ENCODE results near the gene PPP1R12B. TPM values are rescaled to one million over a fixed set of nuclear protein-coding genes. Genes with fewer than 3 reads are reported as not detected.

Gene PPP1R12B
- polyA plus RNA-seq, 2 donors: 7.5 to 14.7 TPM

- 71 to 73% methylated on average over 2 of the region's 2 CpGs for WGBS, 2 donors
- Histone ChIP-seq H3K4me1 (ENCODE audit: control insufficient read depth in 2 of 2, insufficient read depth in 2 of 2, low read length in 1 of 2) (peaks cover 0 to 3% of the 10 kb centered on the region in 2 donors), H3K4me3 (ENCODE audit: low read depth in 1 of 2, low read length in 2 of 2) (no peak overlapping the region), H3K9me3 (ENCODE audit: control insufficient read depth in 2 of 2, insufficient read depth in 1 of 2, low read depth in 1 of 2, low read length in 1 of 2) (no peaks in the 10 kb centered on the region), H3K27me3 (ENCODE audit: control insufficient read depth in 1 of 2, insufficient read depth in 2 of 2, low read length in 2 of 2) (no peaks in the 10 kb centered on the region), H3K36me3 (ENCODE audit: control insufficient read depth in 2 of 2, insufficient read depth in 2 of 2, low read length in 1 of 2) (peaks cover 0 to 9% of the 10 kb centered on the region in 2 donors), H3K27ac (ENCODE audit: low read depth in 2 of 2, low read length in 1 of 2) (no peak overlapping the region)
Measured at GRCh38 chr1:202568410-202568809, 219.9 kb downstream of the PPP1R12B start.

GRCh38 chr1:202568826-202569225, 220.3 kb downstream of the PPP1R12B start:
- Histone ChIP-seq H3K36me3 (ENCODE audit: control insufficient read depth in 2 of 2, insufficient read depth in 2 of 2, low read length in 1 of 2) (peaks cover 0 to 9% of the 10 kb centered on the region in 2 donors), H3K4me1 (ENCODE audit: control insufficient read depth in 2 of 2, insufficient read depth in 2 of 2, low read length in 1 of 2) (peaks cover 0 to 3% of the 10 kb centered on the region in 2 donors), H3K27me3 (ENCODE audit: control insufficient read depth in 1 of 2, insufficient read depth in 2 of 2, low read length in 2 of 2) (no peaks in the 10 kb centered on the region), H3K27ac (ENCODE audit: low read depth in 2 of 2, low read length in 1 of 2) (peak overlapping the region in 1 of 2 donors; percentile 6), H3K9me3 (ENCODE audit: control insufficient read depth in 2 of 2, insufficient read depth in 1 of 2, low read depth in 1 of 2, low read length in 1 of 2) (no peaks in the 10 kb centered on the region), H3K4me3 (ENCODE audit: low read depth in 1 of 2, low read length in 2 of 2) (no peak overlapping the region)
- WGBS, 2 donors: 72% methylated on average over 4 of the region's 4 CpGs

GRCh38 chr1:202569393-202570322, 221.2 kb downstream of the PPP1R12B start:
- no peaks in the 10 kb centered on the region for H3K9me3 ChIP-seq (ENCODE audit: control insufficient read depth in 2 of 2, insufficient read depth in 1 of 2, low read depth in 1 of 2, low read length in 1 of 2)
- H3K4me1 ChIP-seq (ENCODE audit: control insufficient read depth in 2 of 2, insufficient read depth in 2 of 2, low read length in 1 of 2): peaks cover 0 to 3% of the 10 kb centered on the region in 2 donors
- no peaks in the 10 kb centered on the region for H3K27me3 ChIP-seq (ENCODE audit: control insufficient read depth in 1 of 2, insufficient read depth in 2 of 2, low read length in 2 of 2)
- H3K36me3 ChIP-seq (ENCODE audit: control insufficient read depth in 2 of 2, insufficient read depth in 2 of 2, low read length in 1 of 2): peaks cover 0 to 7% of the 10 kb centered on the region in 2 donors
- no peak overlapping the region for H3K4me3 ChIP-seq (ENCODE audit: low read depth in 1 of 2, low read length in 2 of 2)
- peak overlapping the region in 1 of 2 donors; percentile 2 for H3K27ac ChIP-seq (ENCODE audit: low read depth in 2 of 2, low read length in 1 of 2)

DNA sequence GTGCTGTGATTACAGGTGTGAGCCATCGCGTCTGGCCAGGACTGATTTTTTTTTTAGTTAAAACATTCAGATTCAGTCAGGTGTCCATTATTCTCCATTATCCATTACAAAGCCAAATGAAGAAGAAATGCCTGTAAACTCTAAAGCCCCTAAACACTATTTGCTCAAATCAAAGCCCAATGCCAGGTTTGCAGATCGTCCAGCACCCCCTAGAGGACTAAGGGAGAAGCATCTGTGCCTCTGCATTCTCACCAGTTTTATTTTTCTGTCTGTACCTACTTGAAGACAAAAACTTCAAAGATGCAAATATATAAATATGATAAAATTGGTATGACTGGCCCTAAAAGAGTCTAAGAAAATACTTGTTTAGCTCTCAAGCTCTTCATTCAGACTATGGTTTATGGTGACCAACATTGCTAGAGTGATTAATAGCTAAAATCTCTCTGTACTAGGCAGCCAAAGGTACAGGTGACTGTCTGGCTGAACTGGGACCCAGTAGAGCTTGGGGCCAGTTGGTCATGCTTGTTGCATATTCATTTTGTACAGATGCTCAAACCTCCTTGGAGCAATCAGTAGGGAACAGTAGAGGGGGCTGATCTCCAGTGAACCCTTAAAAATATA, 223.3 kb downstream of the PPP1R12B start:
- 67 to 68% methylated on average over 3 of the region's 3 CpGs for WGBS, 2 donors
- H3K4me1 ChIP-seq (ENCODE audit: control insufficient read depth in 2 of 2, insufficient read depth in 2 of 2, low read length in 1 of 2): peaks cover 0 to 3% of the 10 kb centered on the region in 2 donors
- no peaks in the 10 kb centered on the region for H3K27me3 ChIP-seq (ENCODE audit: control insufficient read depth in 1 of 2, insufficient read depth in 2 of 2, low read length in 2 of 2)
- H3K27ac ChIP-seq (ENCODE audit: low read depth in 2 of 2, low read length in 1 of 2): no peak overlapping the region
- H3K36me3 ChIP-seq (ENCODE audit: control insufficient read depth in 2 of 2, insufficient read depth in 2 of 2, low read length in 1 of 2): peaks cover 0 to 7% of the 10 kb centered on the region in 2 donors
- H3K9me3 ChIP-seq (ENCODE audit: control insufficient read depth in 2 of 2, insufficient read depth in 1 of 2, low read depth in 1 of 2, low read length in 1 of 2): no peaks in the 10 kb centered on the region
- no peak overlapping the region for H3K4me3 ChIP-seq (ENCODE audit: low read depth in 1 of 2, low read length in 2 of 2)

DNA sequence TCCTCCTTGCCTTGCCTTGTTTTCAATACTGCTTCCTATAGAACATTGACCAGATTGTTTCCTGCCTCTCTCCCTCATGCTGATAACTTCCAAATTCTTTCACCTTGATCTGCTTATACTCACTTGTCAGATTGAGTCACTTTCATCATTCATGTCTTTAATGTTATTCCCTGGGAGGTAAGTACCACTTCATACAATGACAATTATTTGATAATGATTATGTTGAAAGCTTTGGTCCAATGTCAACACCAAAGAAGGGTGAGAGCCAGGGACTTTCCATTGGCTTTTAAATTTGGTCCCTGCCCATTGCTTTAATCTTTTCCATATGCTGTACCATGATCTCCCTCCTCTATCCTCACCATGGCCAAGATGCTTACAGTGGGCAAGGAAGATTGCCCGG, 224.4 kb downstream of the PPP1R12B start:
- Histone ChIP-seq H3K4me3 (ENCODE audit: low read depth in 1 of 2, low read length in 2 of 2) (no peak overlapping the region), H3K36me3 (ENCODE audit: control insufficient read depth in 2 of 2, insufficient read depth in 2 of 2, low read length in 1 of 2) (peaks cover 0 to 7% of the 10 kb centered on the region in 2 donors), H3K4me1 (ENCODE audit: control insufficient read depth in 2 of 2, insufficient read depth in 2 of 2, low read length in 1 of 2) (peaks cover 0 to 3% of the 10 kb centered on the region in 2 donors), H3K27me3 (ENCODE audit: control insufficient read depth in 1 of 2, insufficient read depth in 2 of 2, low read length in 2 of 2) (no peaks in the 10 kb centered on the region), H3K9me3 (ENCODE audit: control insufficient read depth in 2 of 2, insufficient read depth in 1 of 2, low read depth in 1 of 2, low read length in 1 of 2) (no peaks in the 10 kb centered on the region), H3K27ac (ENCODE audit: low read depth in 2 of 2, low read length in 1 of 2) (peak overlapping the region in 1 of 2 donors; percentile 15)
- 43 to 50% methylated on average over 1 of the region's 1 CpG for WGBS, 2 donors

DNA sequence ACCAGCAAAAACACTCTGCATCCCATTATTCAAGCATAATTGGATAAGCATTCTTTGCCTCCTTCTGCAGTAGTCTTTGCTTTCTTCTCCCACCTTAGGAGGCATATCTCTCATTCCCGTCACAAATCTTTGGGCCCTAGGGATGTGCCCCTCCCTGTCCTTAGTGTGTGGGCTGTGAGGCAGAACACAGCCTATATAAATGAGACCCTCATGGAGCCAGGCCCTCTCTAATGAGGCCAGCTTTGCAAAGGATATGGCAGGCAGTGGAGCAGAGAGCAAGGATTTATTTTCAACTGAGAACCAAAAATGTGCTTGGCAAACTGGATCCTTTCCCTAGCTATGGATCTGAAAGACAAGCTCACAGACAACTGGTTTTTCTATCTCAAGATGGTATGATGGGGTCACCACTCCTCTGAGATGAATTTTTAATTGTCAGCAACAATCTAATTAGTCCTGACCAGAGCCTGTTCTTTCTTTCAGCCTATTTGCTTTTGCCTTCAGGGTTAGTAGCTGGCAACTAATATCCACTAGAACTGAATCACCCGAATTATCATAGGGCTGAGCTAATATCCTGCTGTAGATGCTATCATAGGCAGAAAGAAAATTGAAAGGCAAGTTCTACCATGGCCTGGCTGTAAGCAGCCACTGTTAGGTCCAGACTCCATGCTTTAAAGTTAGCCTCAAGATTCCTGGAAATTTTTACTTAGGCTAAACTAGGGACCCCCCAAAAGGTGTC, 227.6 kb downstream of the PPP1R12B start:
- Histone ChIP-seq H3K27me3 (ENCODE audit: control insufficient read depth in 1 of 2, insufficient read depth in 2 of 2, low read length in 2 of 2) (no peaks in the 10 kb centered on the region), H3K27ac (ENCODE audit: low read depth in 2 of 2, low read length in 1 of 2) (peak overlapping the region in 1 of 2 donors; percentile 67), H3K4me3 (ENCODE audit: low read depth in 1 of 2, low read length in 2 of 2) (no peak overlapping the region), H3K4me1 (ENCODE audit: control insufficient read depth in 2 of 2, insufficient read depth in 2 of 2, low read length in 1 of 2) (no peaks in the 10 kb centered on the region), H3K36me3 (ENCODE audit: control insufficient read depth in 2 of 2, insufficient read depth in 2 of 2, low read length in 1 of 2) (peaks cover 1 to 7% of the 10 kb centered on the region in 2 donors), H3K9me3 (ENCODE audit: control insufficient read depth in 2 of 2, insufficient read depth in 1 of 2, low read depth in 1 of 2, low read length in 1 of 2) (no peaks in the 10 kb centered on the region)
- WGBS, 2 donors: 50 to 52% methylated on average over 2 of the region's 2 CpGs

DNA sequence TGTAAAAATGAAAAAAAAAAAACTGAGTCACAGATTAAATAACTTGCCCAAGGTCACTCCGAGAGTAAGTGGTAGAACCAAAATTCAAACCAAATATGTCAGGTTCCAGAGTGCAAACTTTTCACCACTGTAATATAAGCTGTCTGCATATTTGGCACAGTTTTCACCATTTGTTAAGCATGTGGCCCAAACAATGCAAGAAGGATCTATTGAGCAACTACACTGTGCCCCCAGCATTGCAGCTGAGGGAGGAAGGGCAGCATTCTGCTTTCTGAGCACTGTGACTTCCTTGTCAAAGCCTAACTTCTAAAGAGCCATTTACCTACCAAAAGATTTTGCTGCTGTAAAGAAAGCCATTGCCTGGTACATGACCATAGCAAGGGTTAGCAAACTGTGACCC, 228.3 kb downstream of the PPP1R12B start:
- H3K4me1 ChIP-seq (ENCODE audit: control insufficient read depth in 2 of 2, insufficient read depth in 2 of 2, low read length in 1 of 2): no peaks in the 10 kb centered on the region
- peaks cover 1 to 7% of the 10 kb centered on the region in 2 donors for H3K36me3 ChIP-seq (ENCODE audit: control insufficient read depth in 2 of 2, insufficient read depth in 2 of 2, low read length in 1 of 2)
- H3K27ac ChIP-seq (ENCODE audit: low read depth in 2 of 2, low read length in 1 of 2): peak overlapping the region in 1 of 2 donors; percentile 63

GRCh38 chr1:202577381-202577780, 228.9 kb downstream of the PPP1R12B start:
- WGBS, 2 donors: 21 to 53% methylated on average over 2 of the region's 2 CpGs
- H3K36me3 ChIP-seq (ENCODE audit: control insufficient read depth in 2 of 2, insufficient read depth in 2 of 2, low read length in 1 of 2): peaks cover 1 to 6% of the 10 kb centered on the region in 2 donors

More for the DNA sequence above, 228.3 kb downstream of the PPP1R12B start:
- Histone ChIP-seq H3K9me3 (ENCODE audit: control insufficient read depth in 2 of 2, insufficient read depth in 1 of 2, low read depth in 1 of 2, low read length in 1 of 2) (no peaks in the 10 kb centered on the region), H3K27me3 (ENCODE audit: control insufficient read depth in 1 of 2, insufficient read depth in 2 of 2, low read length in 2 of 2) (no peaks in the 10 kb centered on the region), H3K4me3 (ENCODE audit: low read depth in 1 of 2, low read length in 2 of 2) (no peak overlapping the region)
- WGBS, 2 donors: 42 to 55% methylated on average over 1 of the region's 1 CpG

GRCh38 chr1:202578001-202578504, 229.6 kb downstream of the PPP1R12B start:
- no peaks in the 10 kb centered on the region for H3K27me3 ChIP-seq (ENCODE audit: control insufficient read depth in 1 of 2, insufficient read depth in 2 of 2, low read length in 2 of 2)
- WGBS, 2 donors: 21 to 58% methylated on average over 4 of the region's 4 CpGs
- peak overlapping the region; percentile 60 to 65 for H3K27ac ChIP-seq (ENCODE audit: low read depth in 2 of 2, low read length in 1 of 2)
- H3K36me3 ChIP-seq (ENCODE audit: control insufficient read depth in 2 of 2, insufficient read depth in 2 of 2, low read length in 1 of 2): peaks cover 1% of the 10 kb centered on the region in 2 donors
- no peaks in the 10 kb centered on the region for H3K4me1 ChIP-seq (ENCODE audit: control insufficient read depth in 2 of 2, insufficient read depth in 2 of 2, low read length in 1 of 2)
- H3K4me3 ChIP-seq (ENCODE audit: low read depth in 1 of 2, low read length in 2 of 2): no peak overlapping the region
- H3K9me3 ChIP-seq (ENCODE audit: control insufficient read depth in 2 of 2, insufficient read depth in 1 of 2, low read depth in 1 of 2, low read length in 1 of 2): no peaks in the 10 kb centered on the region

More at GRCh38 chr1:202577381-202577780, 228.9 kb downstream of the PPP1R12B start:
- no peaks in the 10 kb centered on the region for H3K27me3 ChIP-seq (ENCODE audit: control insufficient read depth in 1 of 2, insufficient read depth in 2 of 2, low read length in 2 of 2)
- H3K27ac ChIP-seq (ENCODE audit: low read depth in 2 of 2, low read length in 1 of 2): peak overlapping the region; percentile 63 to 77
- no peaks in the 10 kb centered on the region for H3K9me3 ChIP-seq (ENCODE audit: control insufficient read depth in 2 of 2, insufficient read depth in 1 of 2, low read depth in 1 of 2, low read length in 1 of 2)
- H3K4me1 ChIP-seq (ENCODE audit: control insufficient read depth in 2 of 2, insufficient read depth in 2 of 2, low read length in 1 of 2): no peaks in the 10 kb centered on the region
- H3K4me3 ChIP-seq (ENCODE audit: low read depth in 1 of 2, low read length in 2 of 2): no peak overlapping the region

All from esophagus (tissue), 2 donors.